ENCODE measurements around the gene PLEKHA8. TPM values are rescaled to one million over a fixed set of nuclear protein-coding genes. Genes with fewer than 3 reads are reported as not detected.

Gene PLEKHA8
- total RNA-seq, 1 experiment from 2014 or later, result 12.0 TPM

DNA sequence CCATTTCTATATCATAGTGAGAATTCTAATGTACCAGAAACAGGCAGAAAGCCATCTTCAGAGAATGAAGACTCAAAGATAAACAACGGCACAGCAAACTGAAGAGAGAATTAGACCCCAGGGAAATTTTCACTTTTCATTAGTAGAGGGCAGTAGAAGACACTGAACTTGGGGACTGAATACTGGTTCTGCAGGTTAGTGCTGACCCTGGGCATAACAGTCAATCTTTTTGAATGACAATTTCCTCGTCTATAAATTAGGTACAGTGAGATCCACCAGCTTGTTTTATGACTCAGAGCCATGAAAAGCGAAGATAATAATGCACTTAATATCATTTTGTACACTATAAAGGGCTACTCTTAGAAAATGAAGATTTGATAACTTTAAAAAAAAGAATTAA, 15.5 kb upstream of the PLEKHA8 start:
- Mint-ChIP-seq H3K27ac (ENCODE audit: low read depth, unreplicated experiment) (no peak overlapping the region), H3K9me3 (ENCODE audit: unreplicated experiment) (no peaks in the 10 kb centered on the region), H3K4me3 (ENCODE audit: unreplicated experiment) (no peak overlapping the region), H3K4me1 (ENCODE audit: insufficient read depth, unreplicated experiment) (no peaks in the 10 kb centered on the region), H3K27me3 (ENCODE audit: insufficient read depth, unreplicated experiment) (no peaks in the 10 kb centered on the region), H3K36me3 (ENCODE audit: insufficient read depth, unreplicated experiment) (peaks cover 15% of the 10 kb centered on the region)
- TF ChIP-seq, protein P1, sequence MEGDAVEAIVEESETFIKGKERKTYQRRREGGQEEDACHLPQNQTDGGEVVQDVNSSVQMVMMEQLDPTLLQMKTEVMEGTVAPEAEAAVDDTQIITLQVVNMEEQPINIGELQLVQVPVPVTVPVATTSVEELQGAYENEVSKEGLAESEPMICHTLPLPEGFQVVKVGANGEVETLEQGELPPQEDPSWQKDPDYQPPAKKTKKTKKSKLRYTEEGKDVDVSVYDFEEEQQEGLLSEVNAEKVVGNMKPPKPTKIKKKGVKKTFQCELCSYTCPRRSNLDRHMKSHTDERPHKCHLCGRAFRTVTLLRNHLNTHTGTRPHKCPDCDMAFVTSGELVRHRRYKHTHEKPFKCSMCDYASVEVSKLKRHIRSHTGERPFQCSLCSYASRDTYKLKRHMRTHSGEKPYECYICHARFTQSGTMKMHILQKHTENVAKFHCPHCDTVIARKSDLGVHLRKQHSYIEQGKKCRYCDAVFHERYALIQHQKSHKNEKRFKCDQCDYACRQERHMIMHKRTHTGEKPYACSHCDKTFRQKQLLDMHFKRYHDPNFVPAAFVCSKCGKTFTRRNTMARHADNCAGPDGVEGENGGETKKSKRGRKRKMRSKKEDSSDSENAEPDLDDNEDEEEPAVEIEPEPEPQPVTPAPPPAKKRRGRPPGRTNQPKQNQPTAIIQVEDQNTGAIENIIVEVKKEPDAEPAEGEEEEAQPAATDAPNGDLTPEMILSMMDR (IDR thresholded peaks at IDR 0.05; ENCODE audit: unreplicated experiment), result no peak
- no peak for DNase-seq (ENCODE audit: unreplicated experiment)
- intact Hi-C loops (cut with micrococcal nuclease), result no loop called here
- ChIA-PET CTCF (no interaction called here), POLR2A (interaction anchor here (1.0 kb wide), 1 partner anchor 15 kb away, joined by 3 read pairs; the partner anchor contains the start of gene PLEKHA8)
- no TSS peak for BruUV-seq (replicated peaks)

- H3K4me3 Mint-ChIP-seq (ENCODE audit: unreplicated experiment), result no peak overlapping the region
- no peak for DNase-seq (ENCODE audit: unreplicated experiment)
- TF ChIP-seq, protein P1 (IDR thresholded peaks at IDR 0.05; ENCODE audit: unreplicated experiment), result no peak
- ChIA-PET CTCF (no interaction called here), POLR2A (interaction anchor here (2.1 kb wide), 1 partner anchor 10 kb away, joined by 7 read pairs; the partner anchor contains the start of gene PLEKHA8)
- no peak overlapping the region for H3K27ac Mint-ChIP-seq (ENCODE audit: low read depth, unreplicated experiment)
- H3K36me3 Mint-ChIP-seq (ENCODE audit: insufficient read depth, unreplicated experiment), result peaks cover 28% of the 10 kb centered on the region
- no peaks in the 10 kb centered on the region for H3K9me3 Mint-ChIP-seq (ENCODE audit: unreplicated experiment)
- peaks cover 19% of the 10 kb centered on the region for H3K4me1 Mint-ChIP-seq (ENCODE audit: insufficient read depth, unreplicated experiment)
- H3K27me3 Mint-ChIP-seq (ENCODE audit: insufficient read depth, unreplicated experiment), result no peaks in the 10 kb centered on the region
- BruUV-seq (replicated peaks), result no TSS peak
- intact Hi-C loops (cut with micrococcal nuclease), result no loop called here
Observed at GRCh38 chr7:30018451-30018850, 9.8 kb upstream of the PLEKHA8 start.

DNA sequence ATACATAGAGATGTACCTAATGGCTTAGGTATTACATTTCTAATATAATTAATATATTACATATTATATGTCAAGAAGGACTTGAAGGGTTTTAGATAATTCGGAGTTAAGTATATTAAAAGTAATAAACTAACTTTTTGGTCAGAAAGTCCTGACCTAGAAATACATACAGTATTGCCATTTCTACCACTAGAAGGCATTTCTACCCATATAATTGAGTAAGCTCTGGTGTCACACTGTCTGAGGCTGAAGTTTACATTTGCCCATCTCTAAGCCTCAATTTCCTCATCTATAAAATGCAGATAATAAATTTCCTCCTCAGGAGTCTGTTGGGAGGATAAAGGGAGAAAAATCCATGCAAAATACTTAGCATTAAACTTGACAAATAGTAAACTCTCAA, 8.8 kb upstream of the PLEKHA8 start:
- POLR2A ChIA-PET, result interaction anchor here (0.6 to 2.1 kb wide), 3 partner anchors 10 to 116 kb away, joined by 3 to 7 read pairs (median 3); partner anchors contain the start of gene PLEKHA8
- Mint-ChIP-seq H3K27ac (ENCODE audit: low read depth, unreplicated experiment) (peak overlapping the region; percentile 27), H3K4me3 (ENCODE audit: unreplicated experiment) (no peak overlapping the region), H3K9me3 (ENCODE audit: unreplicated experiment) (no peaks in the 10 kb centered on the region), H3K36me3 (ENCODE audit: insufficient read depth, unreplicated experiment) (peaks cover 20% of the 10 kb centered on the region), H3K27me3 (ENCODE audit: insufficient read depth, unreplicated experiment) (no peaks in the 10 kb centered on the region), H3K4me1 (ENCODE audit: insufficient read depth, unreplicated experiment) (peaks cover 25% of the 10 kb centered on the region)
- intact Hi-C loops (cut with micrococcal nuclease), result no loop called here
- no peak for DNase-seq (ENCODE audit: unreplicated experiment)
- TF ChIP-seq, protein P1 (IDR thresholded peaks at IDR 0.05; ENCODE audit: unreplicated experiment), result no peak
- CTCF ChIA-PET, result interaction anchor here (0.9 kb wide), 1 partner anchor 31 kb away, joined by 3 read pairs; no protein-coding TSS in a partner anchor
- no TSS peak for BruUV-seq (replicated peaks)

DNA sequence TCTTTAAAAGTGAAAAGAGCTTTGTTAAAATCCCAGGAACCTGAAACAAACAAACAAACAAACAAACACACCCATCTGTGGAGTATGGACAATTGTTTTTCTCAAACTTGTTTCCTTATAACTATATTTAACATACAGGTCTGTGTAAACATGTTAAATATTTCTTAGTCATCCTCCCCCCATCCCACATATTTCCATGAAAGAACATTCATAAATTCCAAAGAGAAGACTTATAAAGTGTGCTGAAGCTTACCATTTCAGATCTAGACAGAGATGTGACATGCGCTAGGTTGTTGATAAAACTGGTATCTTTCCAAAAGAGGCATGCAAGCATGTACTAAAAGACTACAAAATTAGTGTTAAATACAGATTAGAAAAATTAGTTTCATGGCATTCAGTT, 8.3 kb upstream of the PLEKHA8 start:
- Mint-ChIP-seq H3K4me3 (ENCODE audit: unreplicated experiment) (no peak overlapping the region), H3K27me3 (ENCODE audit: insufficient read depth, unreplicated experiment) (no peaks in the 10 kb centered on the region), H3K36me3 (ENCODE audit: insufficient read depth, unreplicated experiment) (peaks cover 19% of the 10 kb centered on the region), H3K9me3 (ENCODE audit: unreplicated experiment) (no peaks in the 10 kb centered on the region), H3K4me1 (ENCODE audit: insufficient read depth, unreplicated experiment) (peaks cover 27% of the 10 kb centered on the region), H3K27ac (ENCODE audit: low read depth, unreplicated experiment) (peak overlapping the region; percentile 27)
- ChIA-PET POLR2A (interaction anchor here (0.6 to 2.1 kb wide), 3 partner anchors 9 to 116 kb away, joined by 3 to 7 read pairs (median 3); partner anchors contain the start of gene PLEKHA8), CTCF (interaction anchor here (0.9 kb wide), 1 partner anchor 32 kb away, joined by 3 read pairs; no protein-coding TSS in a partner anchor)
- no TSS peak for BruUV-seq (replicated peaks)
- intact Hi-C loops (cut with micrococcal nuclease), result no loop called here
- TF ChIP-seq, protein P1 (IDR thresholded peaks at IDR 0.05; ENCODE audit: unreplicated experiment), result no peak
- no peak for DNase-seq (ENCODE audit: unreplicated experiment)
